ENCODE data around the gene PKNOX2.

Gene PKNOX2

DNA sequence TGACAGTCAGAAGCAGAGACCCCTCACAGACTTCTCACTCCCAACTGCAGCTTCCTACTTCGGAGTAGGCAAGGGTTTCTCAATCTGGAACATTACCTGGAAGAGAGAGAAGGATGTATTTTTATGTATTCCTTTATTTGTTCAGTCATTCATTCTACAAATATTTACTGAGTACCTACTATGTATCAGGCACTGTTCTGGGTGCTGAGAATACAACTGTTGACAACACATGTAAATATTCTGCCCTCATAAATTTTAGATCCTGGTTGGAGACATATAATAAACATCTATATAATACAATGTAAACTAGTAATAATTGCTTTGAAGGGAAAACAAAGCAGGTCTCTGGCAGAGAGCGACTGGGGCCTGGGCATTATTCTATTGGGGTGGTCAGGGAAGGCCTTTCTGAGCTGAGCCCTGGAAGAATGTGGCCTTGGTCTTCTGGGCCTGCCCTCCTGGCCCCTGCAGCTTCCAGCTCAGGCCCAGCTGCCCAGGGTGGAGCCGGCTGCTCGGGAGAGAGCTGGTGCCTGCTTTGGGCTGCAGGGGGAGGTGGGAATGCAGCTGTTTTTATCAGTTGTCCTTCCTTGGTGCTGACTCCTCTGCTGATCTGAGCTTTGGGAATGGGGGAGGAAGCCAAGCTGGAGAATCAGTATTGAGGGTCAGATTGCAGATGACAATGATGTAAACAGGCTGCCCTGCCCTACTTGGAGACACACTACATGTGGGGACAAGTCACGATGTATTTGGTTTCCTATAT, 46.8 kb downstream of the PKNOX2 start:
- no peak for TF ChIP-seq TAF1 (IDR thresholded peaks at IDR 0.05; ENCODE audit: borderline replicate concordance, insufficient read depth, low read length)
- no peak for TF ChIP-seq POLR2AphosphoS5 (IDR thresholded peaks at IDR 0.05; ENCODE audit: low read depth, low read length)
- TF ChIP-seq FOXP2 (optimal IDR thresholded peaks at IDR 0.05; ENCODE audit: borderline replicate concordance, extremely low read depth, extremely low read length, insufficient read depth): no peak
- TF ChIP-seq, protein P1, sequence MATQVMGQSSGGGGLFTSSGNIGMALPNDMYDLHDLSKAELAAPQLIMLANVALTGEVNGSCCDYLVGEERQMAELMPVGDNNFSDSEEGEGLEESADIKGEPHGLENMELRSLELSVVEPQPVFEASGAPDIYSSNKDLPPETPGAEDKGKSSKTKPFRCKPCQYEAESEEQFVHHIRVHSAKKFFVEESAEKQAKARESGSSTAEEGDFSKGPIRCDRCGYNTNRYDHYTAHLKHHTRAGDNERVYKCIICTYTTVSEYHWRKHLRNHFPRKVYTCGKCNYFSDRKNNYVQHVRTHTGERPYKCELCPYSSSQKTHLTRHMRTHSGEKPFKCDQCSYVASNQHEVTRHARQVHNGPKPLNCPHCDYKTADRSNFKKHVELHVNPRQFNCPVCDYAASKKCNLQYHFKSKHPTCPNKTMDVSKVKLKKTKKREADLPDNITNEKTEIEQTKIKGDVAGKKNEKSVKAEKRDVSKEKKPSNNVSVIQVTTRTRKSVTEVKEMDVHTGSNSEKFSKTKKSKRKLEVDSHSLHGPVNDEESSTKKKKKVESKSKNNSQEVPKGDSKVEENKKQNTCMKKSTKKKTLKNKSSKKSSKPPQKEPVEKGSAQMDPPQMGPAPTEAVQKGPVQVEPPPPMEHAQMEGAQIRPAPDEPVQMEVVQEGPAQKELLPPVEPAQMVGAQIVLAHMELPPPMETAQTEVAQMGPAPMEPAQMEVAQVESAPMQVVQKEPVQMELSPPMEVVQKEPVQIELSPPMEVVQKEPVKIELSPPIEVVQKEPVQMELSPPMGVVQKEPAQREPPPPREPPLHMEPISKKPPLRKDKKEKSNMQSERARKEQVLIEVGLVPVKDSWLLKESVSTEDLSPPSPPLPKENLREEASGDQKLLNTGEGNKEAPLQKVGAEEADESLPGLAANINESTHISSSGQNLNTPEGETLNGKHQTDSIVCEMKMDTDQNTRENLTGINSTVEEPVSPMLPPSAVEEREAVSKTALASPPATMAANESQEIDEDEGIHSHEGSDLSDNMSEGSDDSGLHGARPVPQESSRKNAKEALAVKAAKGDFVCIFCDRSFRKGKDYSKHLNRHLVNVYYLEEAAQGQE (IDR thresholded peaks at IDR 0.05; ENCODE audit: insufficient read depth in 1 of 2, low read depth in 2 of 2, low read length in 2 of 2): no peak

DNA sequence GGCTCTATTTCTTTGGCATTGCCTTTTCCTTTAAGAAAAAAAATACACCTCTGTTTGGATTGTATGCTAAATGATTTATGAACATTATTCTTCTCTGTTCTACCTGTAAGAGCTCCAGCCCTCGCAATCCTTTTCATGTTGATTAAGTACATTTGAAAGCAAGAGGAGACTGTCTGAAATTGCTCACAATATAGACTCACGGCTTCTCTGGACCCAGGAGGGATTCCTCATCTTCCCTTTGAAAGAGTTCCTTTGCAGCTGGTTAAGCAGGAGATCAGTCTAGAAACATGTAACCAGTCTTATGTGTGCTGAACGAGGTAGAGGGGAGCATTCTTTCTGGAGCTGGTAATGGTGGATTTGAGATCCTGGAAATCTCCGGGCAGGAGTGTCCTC, 47.4 kb downstream of the PKNOX2 start:
- no peak for TF ChIP-seq FOXP2 (optimal IDR thresholded peaks at IDR 0.05; ENCODE audit: borderline replicate concordance, extremely low read depth, extremely low read length, insufficient read depth)
- TF ChIP-seq, protein P1 (IDR thresholded peaks at IDR 0.05; ENCODE audit: insufficient read depth in 1 of 2, low read depth in 2 of 2, low read length in 2 of 2): no peak

DNA sequence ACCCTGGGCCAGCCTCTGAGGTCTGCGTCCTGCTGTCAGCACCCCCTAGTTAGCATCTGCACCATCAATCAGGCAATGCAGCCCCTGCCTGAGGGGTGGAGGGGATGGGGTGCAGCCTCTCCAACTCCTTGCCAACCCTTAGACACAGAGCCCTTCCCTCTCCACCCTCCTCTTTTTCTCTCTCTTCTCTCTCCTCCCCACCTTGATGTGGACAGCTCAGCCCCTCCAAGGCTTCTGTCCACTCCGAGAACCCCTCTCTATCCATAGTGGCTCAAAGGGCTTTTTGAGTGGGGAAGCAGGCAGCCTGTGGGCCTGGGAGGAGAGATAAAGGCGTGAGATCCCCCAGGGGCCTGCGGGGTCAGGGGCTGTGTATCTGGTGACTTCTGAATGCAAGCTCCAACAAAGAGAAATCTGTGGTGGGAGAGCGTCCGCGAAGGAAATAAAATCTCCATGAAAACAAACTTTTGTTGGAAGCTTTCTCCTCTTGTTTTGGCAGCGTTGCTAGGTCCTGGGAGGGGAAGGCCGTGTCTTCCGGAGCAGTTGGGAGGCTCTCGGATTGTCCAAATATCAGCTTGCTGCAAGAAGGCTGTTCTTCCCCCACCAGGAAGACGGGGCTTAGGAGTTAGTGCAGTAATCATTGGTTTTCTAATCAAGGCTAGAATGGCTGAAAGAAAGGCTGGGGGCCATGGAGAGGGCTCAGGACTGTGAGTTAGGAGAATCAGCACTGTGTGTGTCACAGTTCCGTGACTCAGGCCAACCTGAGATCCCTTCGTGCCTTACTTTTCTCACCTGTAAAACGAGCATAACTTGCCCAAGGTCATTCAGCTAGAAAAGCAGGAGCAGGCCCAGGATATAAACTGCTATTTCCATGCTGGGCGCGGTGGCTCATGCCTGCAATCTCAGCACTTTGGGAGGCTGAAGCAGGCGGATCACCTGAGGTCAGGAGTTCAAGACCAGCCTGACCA, 50.3 kb downstream of the PKNOX2 start:
- TF ChIP-seq TAF1 (IDR thresholded peaks at IDR 0.05; ENCODE audit: borderline replicate concordance, insufficient read depth, low read length): no peak
- TF ChIP-seq FOXP2 (optimal IDR thresholded peaks at IDR 0.05; ENCODE audit: borderline replicate concordance, extremely low read depth, extremely low read length, insufficient read depth): no peak
- TF ChIP-seq POLR2AphosphoS5 (IDR thresholded peaks at IDR 0.05; ENCODE audit: low read depth, low read length): no peak
- peak; percentile 8; the same call in 1 of the 2 replicates for TF ChIP-seq SIN3A (IDR thresholded peaks at IDR 0.05; ENCODE audit: borderline replicate concordance, insufficient read depth, low read length)
- TF ChIP-seq, protein P1 (IDR thresholded peaks at IDR 0.05; ENCODE audit: insufficient read depth in 1 of 2, low read depth in 2 of 2, low read length in 2 of 2): peak in 1 of 2 experiments; percentile 9; a peak in 1 of 4 replicates

DNA sequence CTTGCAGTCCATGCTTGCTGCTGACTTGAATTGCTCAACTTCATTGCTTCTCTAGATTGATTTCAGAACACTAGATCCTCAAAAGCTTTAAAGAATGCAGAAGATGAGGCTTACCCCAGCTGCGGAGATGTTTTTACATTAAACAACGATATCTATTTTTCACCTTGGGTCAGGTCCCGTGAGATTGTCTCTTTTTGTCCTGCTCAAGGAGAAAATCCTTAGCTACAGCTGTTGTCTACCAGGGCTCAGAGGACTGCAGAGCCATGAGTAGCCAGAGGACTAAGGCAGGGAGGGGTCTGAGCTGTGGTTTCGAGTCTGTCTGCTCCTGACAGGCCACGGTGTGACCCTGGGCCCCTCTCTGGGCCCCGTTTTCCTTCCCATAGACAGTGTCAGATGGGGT, 51.4 kb downstream of the PKNOX2 start:
- TF ChIP-seq TAF1 (IDR thresholded peaks at IDR 0.05; ENCODE audit: borderline replicate concordance, insufficient read depth, low read length): no peak
- no peak for TF ChIP-seq POLR2AphosphoS5 (IDR thresholded peaks at IDR 0.05; ENCODE audit: low read depth, low read length)
- no peak for TF ChIP-seq FOXP2 (optimal IDR thresholded peaks at IDR 0.05; ENCODE audit: borderline replicate concordance, extremely low read depth, extremely low read length, insufficient read depth)
- no peak for TF ChIP-seq SIN3A (IDR thresholded peaks at IDR 0.05; ENCODE audit: borderline replicate concordance, insufficient read depth, low read length)

DNA sequence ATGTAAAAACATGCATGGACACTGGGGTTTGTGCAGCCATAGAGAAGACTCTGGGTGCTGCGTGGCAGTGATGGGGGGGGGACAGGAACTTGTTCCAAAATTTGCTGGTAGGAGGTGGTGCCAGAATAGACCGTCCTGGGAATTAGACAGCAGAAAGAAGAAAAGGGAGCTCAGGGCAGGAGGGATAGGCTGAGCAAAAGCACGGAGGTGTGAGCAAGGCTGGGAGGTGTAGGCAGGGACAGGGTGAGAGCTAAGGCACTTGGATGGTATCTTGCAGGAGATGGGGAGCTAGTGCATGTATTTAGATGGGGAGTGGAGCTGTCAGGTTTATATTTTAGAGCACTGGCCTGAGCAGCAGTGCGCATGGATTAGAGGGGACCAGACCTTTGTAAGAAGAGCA, 53.8 kb downstream of the PKNOX2 start:
- no peak for TF ChIP-seq SIN3A (IDR thresholded peaks at IDR 0.05; ENCODE audit: borderline replicate concordance, insufficient read depth, low read length)
- TF ChIP-seq TAF1 (IDR thresholded peaks at IDR 0.05; ENCODE audit: borderline replicate concordance, insufficient read depth, low read length): no peak
- TF ChIP-seq POLR2AphosphoS5 (IDR thresholded peaks at IDR 0.05; ENCODE audit: low read depth, low read length): no peak
- TF ChIP-seq, protein P1 (IDR thresholded peaks at IDR 0.05; ENCODE audit: insufficient read depth in 1 of 2, low read depth in 2 of 2, low read length in 2 of 2): no peak
- TF ChIP-seq FOXP2 (optimal IDR thresholded peaks at IDR 0.05; ENCODE audit: borderline replicate concordance, extremely low read depth, extremely low read length, insufficient read depth): no peak
